B cell (primary cell): ENCODE measurements around the gene CDX1. TPM values are rescaled to one million over a fixed set of nuclear protein-coding genes. Genes with fewer than 3 reads are reported as not detected.
A peak's percentile ranks its signal among the peaks of the same experiment; 100 is the strongest.

Experiments used
- ATAC-seq: fragments of 200-7000 bp; cut with Tn5 transposase; one replicate; pipeline ENCODE4 v1.10.0; 2021; ENCODE audit warnings: low read depth, mild to moderate bottlenecking, moderate number of reproducible peaks, moderate library complexity
- CTCF ChIA-PET: fragments of 350-600 bp; sonication (Branson Sonifier 250); formaldehyde crosslinking; loops from one replicate; lab custom pipeline; 2021; ENCODE audit warnings: antibody characterized with exemption, inconsistent platforms; lab: Charles Lee
- POLR2A ChIA-PET: fragments of 350-600 bp; sonication (Branson Sonifier 250); formaldehyde crosslinking; loops from one replicate; lab custom pipeline; 2021; ENCODE audit warnings: antibody characterized with exemption; lab: Charles Lee
- DNase-seq: peaks from one replicate; pipeline ENCODE4 v3.0.0; 2013
- H2AFZ ChIP-seq: 2 replicates; pipeline ENCODE4 v1.6.1; 2012; ENCODE audit warnings: mild to moderate bottlenecking, low read depth, low read length; ENCODE audit not compliant: insufficient read depth, poor library complexity, severe bottlenecking
- H3K27ac ChIP-seq, 2 donors: 1 replicate in 1 of 2; 2 replicates in 1 of 2; pipeline ENCODE4 v1.5.1; 2012 to 2013; ENCODE audit warnings: low read length in 2 of 2, mild to moderate bottlenecking in 2 of 2, moderate library complexity in 1 of 2
- H3K27me3 ChIP-seq, 4 experiments: fragments of 200-600 bp in 1 of 4; sonication (generic) in 1 of 4; replicated peaks in 1 of 4; 1 replicate in 2 of 4; 2 replicates in 2 of 4; pipeline versions ENCODE4 v1.6.1 to v1.7.0; 2013 to 2016; ENCODE audit warnings: low read length in 3 of 4, mild to moderate bottlenecking in 2 of 4, mixed read lengths in 1 of 4, moderate library complexity in 1 of 4; ENCODE audit not compliant: insufficient read depth in 4 of 4, control insufficient read depth in 3 of 4; ENCODE audit errors: control extremely low read depth in 1 of 4
- H3K36me3 ChIP-seq, 2 experiments: replicated peaks in 1 of 2; 1 replicate in 1 of 2; 2 replicates in 1 of 2; pipeline versions ENCODE4 v1.6.1 to v1.7.1; 2013; ENCODE audit warnings: low read length in 1 of 2; ENCODE audit not compliant: insufficient read depth in 2 of 2, control insufficient read depth in 1 of 2; ENCODE audit errors: control extremely low read depth in 1 of 2, extremely low read depth in 1 of 2
- H3K4me1 ChIP-seq, 2 donors: fragments of 200-600 bp in 1 of 2; sonication (generic) in 1 of 2; 1 replicate in 1 of 2; 2 replicates in 1 of 2; pipeline versions ENCODE4 v1.5.1 to v1.6.1; 2013 to 2017; ENCODE audit warnings: low read length in 2 of 2; ENCODE audit not compliant: control insufficient read depth in 2 of 2, insufficient read depth in 2 of 2
- H3K4me2 ChIP-seq: replicated peaks from 2 replicates; pipeline ENCODE3; 2012; ENCODE audit warnings: mild to moderate bottlenecking, low read depth, low read length; ENCODE audit not compliant: poor library complexity, severe bottlenecking
- H3K4me3 ChIP-seq, 5 experiments: fragments of 200-600 bp in 1 of 5; sonication (generic) in 1 of 5; 1 replicate in 3 of 5; 2 replicates in 2 of 5; pipeline versions ENCODE4 v1.5.1 to v1.7.0; 2011 to 2016; ENCODE audit warnings: low read length in 4 of 5, mild to moderate bottlenecking in 4 of 5, low read depth in 2 of 5, control low read depth in 1 of 5, moderate library complexity in 1 of 5; ENCODE audit not compliant: insufficient read depth in 1 of 5; ENCODE audit errors: control extremely low read depth in 1 of 5, extremely low read depth in 1 of 5
- H3K79me2 ChIP-seq: fragments of 200-600 bp; sonication (generic); one replicate; pipeline ENCODE4 v1.6.0; 2016; ENCODE audit warnings: low read length; ENCODE audit not compliant: control insufficient read depth, insufficient read depth
- H3K9ac ChIP-seq: fragments of 200-600 bp; sonication (generic); 2 replicates; pipeline ENCODE4 v1.6.1; 2017; ENCODE audit warnings: mild to moderate bottlenecking, low read length, moderate library complexity
- H3K9me3 ChIP-seq, 3 donors: one replicate each; pipeline versions ENCODE4 v1.6.1 to v1.7.1; 2013; ENCODE audit warnings: low read length in 2 of 3; ENCODE audit not compliant: control insufficient read depth in 2 of 3, insufficient read depth in 1 of 3; ENCODE audit errors: control extremely low read depth in 1 of 3
- H4K20me1 ChIP-seq: 2 replicates; pipeline ENCODE4 v1.6.0; 2012; ENCODE audit warnings: mild to moderate bottlenecking, low read length; ENCODE audit not compliant: insufficient read depth, control insufficient read depth, poor library complexity, severe bottlenecking
- H3K27ac Mint-ChIP-seq: one replicate; pipeline ENCODE4 v1.8.0; 2021; ENCODE audit warnings: mixed read lengths
- H3K27me3 Mint-ChIP-seq: one replicate; pipeline ENCODE4 v1.8.0; 2021; ENCODE audit warnings: mixed read lengths
- H3K4me1 Mint-ChIP-seq: one replicate; pipeline ENCODE4 v1.8.0; 2021; ENCODE audit warnings: mixed read lengths
- H3K4me3 Mint-ChIP-seq: one replicate; pipeline ENCODE4 v1.8.0; 2021; ENCODE audit warnings: mixed read lengths
- H3K9me3 Mint-ChIP-seq: one replicate; pipeline ENCODE4 v1.8.0; 2022; ENCODE audit warnings: mixed read lengths; ENCODE audit not compliant: insufficient read depth
- EZH2 ChIP-seq: IDR thresholded peaks from 2 replicates; pipeline ENCODE4 v1.6.1; 2012; ENCODE audit warnings: borderline replicate concordance, low read depth, mild to moderate bottlenecking, moderate library complexity, low read length; ENCODE audit not compliant: insufficient read depth, poor library complexity, severe bottlenecking
- WGBS: methylation state at CpG from one replicate; pipeline ENCODE4 v1.1.5; 2013; ENCODE audit warnings: missing lambda C conversion rate; ENCODE audit not compliant: insufficient coverage; 5-methylcytosine and 5-hydroxymethylcytosine counted together
- intact Hi-C: fragments of 100-400 bp; cut with micrococcal nuclease; formaldehyde crosslinking; loops from one replicate; pipeline ENCODE4 v1.10.0; 2022
- polyA plus RNA-seq: library from polyadenylated mRNA; depleted of rRNA; stranded (reverse); fragments of >200 nt; gene quantifications from 2 replicates; pipeline ENCODE4 v1.2.3, GENCODE V29; 2012
- total RNA-seq, 2 donors: library from RNA; stranded (reverse); fragments of 120-200 nt in 1 of 2; gene quantifications; 1 replicate in 1 of 2; 2 replicates in 1 of 2; pipeline versions ENCODE4 v1.2.3 to v1.2.4, GENCODE V29; 2013 to 2022
- TF ChIP-seq, protein P1 (sequence below): fragments of 200-600 bp; IDR thresholded peaks from one replicate; pipeline ENCODE4 v1.8.0; 2022; ENCODE audit warnings: antibody characterized with exemption, mild to moderate bottlenecking

Gene CDX1
- total and polyA plus RNA-seq, 2 donors (not counting 1 experiment from before 2014, with no cell fraction given): not detected

DNA sequence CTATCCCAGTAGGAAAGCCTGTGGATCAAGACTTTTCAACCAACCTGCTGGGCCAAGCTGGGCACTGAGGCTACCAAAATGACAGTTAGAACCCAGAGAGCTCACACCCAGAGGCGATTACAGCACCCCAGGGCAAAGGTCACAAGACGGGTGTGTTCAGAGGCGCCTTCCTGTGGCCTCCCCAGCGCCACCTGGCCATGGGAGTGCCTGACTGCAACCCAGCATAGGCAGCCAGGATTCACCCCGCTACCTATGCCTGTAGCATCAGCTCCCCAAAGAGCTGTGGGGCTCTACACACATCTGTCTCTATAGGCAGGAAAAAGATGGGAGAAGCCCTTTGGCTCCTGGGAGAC lies 44.4 kb upstream of the CDX1 start:
- Histone ChIP-seq H3K36me3 (no peaks in the 10 kb centered on the region), H3K4me1 (no peaks in the 10 kb centered on the region), H3K9me3 (no peaks in the 10 kb centered on the region), H3K9ac (no peak overlapping the region), H3K4me2 (no peak overlapping the region), H2AFZ (no peak overlapping the region), H3K27me3 (no peaks in the 10 kb centered on the region), H4K20me1 (no peaks in the 10 kb centered on the region), H3K79me2 (no peaks in the 10 kb centered on the region), H3K27ac (no peak overlapping the region), H3K4me3 (no peak overlapping the region)
- Mint-ChIP-seq H3K27ac (peak overlapping the region; percentile 53), H3K9me3 (no peaks in the 10 kb centered on the region), H3K4me3 (no peak overlapping the region), H3K27me3 (no peaks in the 10 kb centered on the region), H3K4me1 (no peaks in the 10 kb centered on the region)
- ATAC-seq (no peak), DNase-seq (no peak)
- CTCF ChIA-PET: no interaction called here
- TF ChIP-seq EZH2: no peak
- TF ChIP-seq, protein P1, sequence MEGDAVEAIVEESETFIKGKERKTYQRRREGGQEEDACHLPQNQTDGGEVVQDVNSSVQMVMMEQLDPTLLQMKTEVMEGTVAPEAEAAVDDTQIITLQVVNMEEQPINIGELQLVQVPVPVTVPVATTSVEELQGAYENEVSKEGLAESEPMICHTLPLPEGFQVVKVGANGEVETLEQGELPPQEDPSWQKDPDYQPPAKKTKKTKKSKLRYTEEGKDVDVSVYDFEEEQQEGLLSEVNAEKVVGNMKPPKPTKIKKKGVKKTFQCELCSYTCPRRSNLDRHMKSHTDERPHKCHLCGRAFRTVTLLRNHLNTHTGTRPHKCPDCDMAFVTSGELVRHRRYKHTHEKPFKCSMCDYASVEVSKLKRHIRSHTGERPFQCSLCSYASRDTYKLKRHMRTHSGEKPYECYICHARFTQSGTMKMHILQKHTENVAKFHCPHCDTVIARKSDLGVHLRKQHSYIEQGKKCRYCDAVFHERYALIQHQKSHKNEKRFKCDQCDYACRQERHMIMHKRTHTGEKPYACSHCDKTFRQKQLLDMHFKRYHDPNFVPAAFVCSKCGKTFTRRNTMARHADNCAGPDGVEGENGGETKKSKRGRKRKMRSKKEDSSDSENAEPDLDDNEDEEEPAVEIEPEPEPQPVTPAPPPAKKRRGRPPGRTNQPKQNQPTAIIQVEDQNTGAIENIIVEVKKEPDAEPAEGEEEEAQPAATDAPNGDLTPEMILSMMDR: no peak
- WGBS: 56% methylated on average over 4 of the region's 5 CpGs
- intact Hi-C loops: no loop called here
- POLR2A ChIA-PET: no interaction called here

DNA sequence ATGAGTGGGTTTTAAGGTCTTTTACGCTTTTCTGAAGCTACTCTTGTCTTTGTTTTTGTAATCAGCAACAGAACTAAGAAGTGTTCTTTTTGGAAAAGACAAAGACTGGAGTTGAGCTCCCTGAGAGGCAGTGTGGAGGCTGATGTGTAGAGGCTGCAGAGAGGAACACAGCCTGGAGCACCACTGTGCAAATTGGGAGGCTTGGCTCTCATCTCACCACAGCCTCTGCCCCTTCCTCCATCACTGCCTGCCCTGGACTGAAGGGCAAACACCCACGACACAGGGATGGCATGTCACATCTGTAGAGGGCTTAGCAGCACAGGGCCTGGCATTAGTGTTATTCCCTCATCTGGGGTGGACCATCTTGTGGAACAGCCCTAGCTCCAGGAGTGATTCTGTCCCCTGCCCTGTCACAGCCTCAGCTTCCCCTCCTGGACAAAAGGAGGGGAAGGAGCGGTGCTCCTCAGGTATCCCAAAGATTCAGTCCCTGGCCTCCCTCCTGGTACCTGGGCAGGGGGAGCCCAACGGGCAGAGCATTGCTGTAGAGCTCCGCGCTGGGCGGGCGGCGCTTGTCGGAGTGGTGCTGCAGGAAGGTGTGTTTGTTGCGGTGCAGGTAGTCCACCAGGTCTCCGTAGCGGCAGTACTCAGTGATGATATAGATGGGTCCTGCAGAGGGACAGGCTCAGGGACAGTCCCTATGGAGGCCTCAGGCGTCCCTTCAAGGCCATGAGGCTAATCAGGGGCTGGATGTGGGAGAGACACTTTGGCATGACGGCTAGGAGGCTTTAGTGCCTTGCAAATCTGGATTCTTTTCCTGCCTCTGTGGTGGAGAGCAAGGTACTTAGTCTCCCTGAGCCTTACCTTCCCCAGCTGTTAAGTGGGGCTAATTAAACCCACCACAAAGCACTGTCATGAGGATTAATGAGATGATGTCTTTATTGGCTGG lies 43.8 kb upstream of the CDX1 start:
- no peaks in the 10 kb centered on the region for H4K20me1 ChIP-seq
- H3K4me3 Mint-ChIP-seq: no peak overlapping the region
- no peak overlapping the region for H2AFZ ChIP-seq
- 95% methylated on average over 14 of the region's 15 CpGs for WGBS
- H3K27ac ChIP-seq: no peak overlapping the region
- no peaks in the 10 kb centered on the region for H3K79me2 ChIP-seq
- ChIA-PET POLR2A (no interaction called here), CTCF (interaction anchor here (1.6 kb wide), 1 partner anchor 89 kb away, joined by 3 read pairs; no protein-coding TSS in a partner anchor)
- no peaks in the 10 kb centered on the region for H3K36me3 ChIP-seq
- H3K4me2 ChIP-seq: no peak overlapping the region
- H3K9me3 Mint-ChIP-seq: no peaks in the 10 kb centered on the region
- no peak for DNase-seq
- no peak for ATAC-seq
- H3K4me1 Mint-ChIP-seq: no peaks in the 10 kb centered on the region
- H3K27ac Mint-ChIP-seq: no peak overlapping the region
- no peaks in the 10 kb centered on the region for H3K4me1 ChIP-seq
- no peaks in the 10 kb centered on the region for H3K27me3 Mint-ChIP-seq
- no peak overlapping the region for H3K4me3 ChIP-seq
- no peaks in the 10 kb centered on the region for H3K9me3 ChIP-seq
- TF ChIP-seq, protein P1: no peak
- TF ChIP-seq EZH2: no peak
- no peak overlapping the region for H3K9ac ChIP-seq
- H3K27me3 ChIP-seq: no peaks in the 10 kb centered on the region
- intact Hi-C loops: no loop called here
